ENCODE data around the gene CHCHD3. TPM values are rescaled to one million over a fixed set of nuclear protein-coding genes. Genes with fewer than 3 reads are reported as not detected.

The CHCHD3 gene
- total RNA-seq, 3 donors from 2014 or later: 52.1 to 59.4 (median 53.1) TPM

DNA sequence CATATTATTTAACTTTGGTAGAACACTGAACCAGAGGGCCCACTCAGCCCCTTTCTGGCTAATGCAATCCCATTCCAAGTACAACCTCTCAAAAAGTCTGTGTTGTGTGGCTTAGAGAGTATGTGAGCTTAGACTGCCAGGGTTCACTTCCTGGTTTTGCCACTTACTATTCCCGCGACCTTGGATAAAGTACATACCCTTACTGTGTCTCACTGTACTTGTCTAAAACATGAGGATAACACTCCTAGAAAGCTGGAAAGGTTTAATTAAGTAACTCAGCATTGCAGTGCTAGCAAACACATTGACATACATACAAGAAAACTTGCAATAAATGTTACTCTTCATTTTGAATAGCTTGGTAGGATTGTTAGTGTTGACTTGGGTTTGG, 215.8 kb downstream of the CHCHD3 start:
- Histone ChIP-seq H3K4me1 (no peaks in the 10 kb centered on the region), H3K4me3 (no peak overlapping the region), H3K27ac (no peak overlapping the region), H3K27me3 (no peaks in the 10 kb centered on the region), H3K36me3 (no peaks in the 10 kb centered on the region), H3K9me3 (no peaks in the 10 kb centered on the region)
- DNase-seq (ENCODE audit: low spot score in 2 of 2): no peak
- TF ChIP-seq POLR2AphosphoS5 (IDR thresholded peaks at IDR 0.05) (no peak), POLR2A (IDR thresholded peaks at IDR 0.05) (no peak)
- TF ChIP-seq, protein P1, sequence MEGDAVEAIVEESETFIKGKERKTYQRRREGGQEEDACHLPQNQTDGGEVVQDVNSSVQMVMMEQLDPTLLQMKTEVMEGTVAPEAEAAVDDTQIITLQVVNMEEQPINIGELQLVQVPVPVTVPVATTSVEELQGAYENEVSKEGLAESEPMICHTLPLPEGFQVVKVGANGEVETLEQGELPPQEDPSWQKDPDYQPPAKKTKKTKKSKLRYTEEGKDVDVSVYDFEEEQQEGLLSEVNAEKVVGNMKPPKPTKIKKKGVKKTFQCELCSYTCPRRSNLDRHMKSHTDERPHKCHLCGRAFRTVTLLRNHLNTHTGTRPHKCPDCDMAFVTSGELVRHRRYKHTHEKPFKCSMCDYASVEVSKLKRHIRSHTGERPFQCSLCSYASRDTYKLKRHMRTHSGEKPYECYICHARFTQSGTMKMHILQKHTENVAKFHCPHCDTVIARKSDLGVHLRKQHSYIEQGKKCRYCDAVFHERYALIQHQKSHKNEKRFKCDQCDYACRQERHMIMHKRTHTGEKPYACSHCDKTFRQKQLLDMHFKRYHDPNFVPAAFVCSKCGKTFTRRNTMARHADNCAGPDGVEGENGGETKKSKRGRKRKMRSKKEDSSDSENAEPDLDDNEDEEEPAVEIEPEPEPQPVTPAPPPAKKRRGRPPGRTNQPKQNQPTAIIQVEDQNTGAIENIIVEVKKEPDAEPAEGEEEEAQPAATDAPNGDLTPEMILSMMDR (IDR thresholded peaks at IDR 0.05): no peak
- intact Hi-C loops (cut with DNase I; ENCODE audit: low total_unique reads): no loop called here

DNA sequence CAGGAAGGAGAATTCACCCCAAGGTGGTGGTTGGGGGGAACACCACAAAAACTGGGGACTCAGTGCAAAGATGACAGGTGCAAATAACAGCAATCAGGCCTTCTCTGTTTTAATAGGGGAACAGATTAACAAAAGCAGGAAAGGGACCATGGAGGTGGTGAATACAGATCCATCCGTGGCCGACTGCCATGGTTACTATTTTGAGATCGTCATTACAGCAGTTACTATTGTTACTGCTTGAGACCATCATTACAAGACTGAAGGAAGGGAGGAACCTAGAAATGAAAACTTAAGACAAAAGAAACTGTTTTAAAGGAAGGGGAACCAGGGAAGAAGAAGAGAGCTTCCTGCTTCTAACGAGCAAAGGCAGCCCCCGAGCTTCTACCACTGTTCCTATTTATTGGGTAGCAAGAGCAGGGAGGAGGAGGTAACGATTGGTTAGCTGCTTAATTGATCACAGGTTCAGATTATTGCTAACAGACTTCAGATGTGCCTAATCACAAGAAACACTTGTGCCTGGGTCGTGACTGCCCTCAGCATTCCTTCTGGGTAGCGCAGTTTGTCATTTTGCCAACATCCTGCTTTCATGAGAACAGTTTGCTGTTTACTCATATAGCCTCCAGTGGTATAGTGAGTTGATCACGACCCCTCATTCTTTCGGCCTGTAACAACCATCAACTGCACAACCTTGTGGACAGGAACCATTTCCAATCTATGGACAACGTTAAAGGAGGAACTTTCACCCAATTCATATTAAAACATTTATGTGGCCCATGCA, 216.3 kb downstream of the CHCHD3 start:
- intact Hi-C loops (cut with DNase I; ENCODE audit: low total_unique reads): no loop called here
- DNase-seq (ENCODE audit: low spot score in 2 of 2): no peak
- Histone ChIP-seq H3K4me1 (no peaks in the 10 kb centered on the region), H3K4me3 (no peak overlapping the region), H3K9me3 (no peaks in the 10 kb centered on the region), H3K36me3 (no peaks in the 10 kb centered on the region), H3K27me3 (no peaks in the 10 kb centered on the region), H3K27ac (no peak overlapping the region)
- TF ChIP-seq, protein P1 (IDR thresholded peaks at IDR 0.05): no peak
- TF ChIP-seq POLR2AphosphoS5 (IDR thresholded peaks at IDR 0.05): no peak
- TF ChIP-seq POLR2A (IDR thresholded peaks at IDR 0.05): no peak

DNA sequence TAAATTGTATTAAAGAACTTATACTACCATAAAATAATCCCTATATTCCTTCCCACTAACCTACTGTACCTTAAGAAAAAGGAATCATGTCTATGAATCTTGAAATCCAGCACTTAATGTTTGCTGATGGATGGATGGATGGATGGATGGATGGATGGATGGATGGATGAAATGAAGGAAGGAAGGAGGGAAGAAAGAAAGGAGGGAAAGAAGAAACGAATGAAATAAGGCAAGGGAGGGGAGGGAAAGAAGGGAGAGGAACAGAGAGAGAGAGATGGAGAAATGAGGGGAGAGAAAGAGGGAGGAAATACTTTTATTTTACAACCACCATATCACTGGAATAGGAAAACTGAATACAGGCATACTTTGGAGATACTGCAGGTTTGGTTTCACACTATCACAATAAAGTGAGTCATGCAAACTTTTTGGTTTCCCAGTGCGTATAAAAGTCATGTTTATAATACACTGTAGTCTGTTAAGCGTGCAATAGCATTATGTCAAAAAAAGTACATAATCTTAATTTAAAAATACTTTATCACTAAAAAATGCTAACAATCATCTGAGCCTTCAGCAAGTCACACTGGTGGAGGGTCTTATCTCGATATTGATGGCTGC, 219.8 kb downstream of the CHCHD3 start:
- no peaks in the 10 kb centered on the region for H3K4me1 ChIP-seq
- intact Hi-C loops (cut with DNase I; ENCODE audit: low total_unique reads): no loop called here
- no peaks in the 10 kb centered on the region for H3K27me3 ChIP-seq
- H3K27ac ChIP-seq: no peak overlapping the region
- H3K4me3 ChIP-seq: no peak overlapping the region
- no peaks in the 10 kb centered on the region for H3K36me3 ChIP-seq
- no peak for DNase-seq (ENCODE audit: low spot score in 2 of 2)
- no peaks in the 10 kb centered on the region for H3K9me3 ChIP-seq
- no peak for TF ChIP-seq POLR2AphosphoS5 (IDR thresholded peaks at IDR 0.05)
- TF ChIP-seq POLR2A (IDR thresholded peaks at IDR 0.05): no peak

DNA sequence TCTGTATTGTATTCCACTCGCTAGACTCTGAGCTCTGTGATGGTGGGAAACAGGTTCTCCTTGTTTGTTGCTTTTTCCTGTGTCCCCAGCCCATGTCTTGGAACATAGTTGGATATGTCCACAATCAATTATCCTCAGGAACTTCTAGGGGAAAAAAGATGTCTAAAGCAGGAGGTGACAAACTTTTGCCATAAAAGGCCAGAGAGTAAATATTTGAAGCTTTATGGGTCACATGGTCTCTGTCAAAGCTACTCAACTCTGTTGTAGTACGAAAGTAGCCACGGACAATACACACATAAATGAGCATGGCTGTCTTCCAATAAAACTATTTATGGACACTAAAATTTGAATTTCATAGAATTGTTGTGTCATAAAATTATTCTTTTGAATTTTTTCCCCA, 220.5 kb downstream of the CHCHD3 start:
- Histone ChIP-seq H3K36me3 (no peaks in the 10 kb centered on the region), H3K9me3 (no peaks in the 10 kb centered on the region), H3K4me1 (no peaks in the 10 kb centered on the region), H3K27me3 (no peaks in the 10 kb centered on the region), H3K27ac (no peak overlapping the region), H3K4me3 (no peak overlapping the region)
- DNase-seq (ENCODE audit: low spot score in 2 of 2): no peak
- no peak for TF ChIP-seq POLR2AphosphoS5 (IDR thresholded peaks at IDR 0.05)
- TF ChIP-seq POLR2A (IDR thresholded peaks at IDR 0.05): no peak
- intact Hi-C loops (cut with DNase I; ENCODE audit: low total_unique reads): no loop called here

DNA sequence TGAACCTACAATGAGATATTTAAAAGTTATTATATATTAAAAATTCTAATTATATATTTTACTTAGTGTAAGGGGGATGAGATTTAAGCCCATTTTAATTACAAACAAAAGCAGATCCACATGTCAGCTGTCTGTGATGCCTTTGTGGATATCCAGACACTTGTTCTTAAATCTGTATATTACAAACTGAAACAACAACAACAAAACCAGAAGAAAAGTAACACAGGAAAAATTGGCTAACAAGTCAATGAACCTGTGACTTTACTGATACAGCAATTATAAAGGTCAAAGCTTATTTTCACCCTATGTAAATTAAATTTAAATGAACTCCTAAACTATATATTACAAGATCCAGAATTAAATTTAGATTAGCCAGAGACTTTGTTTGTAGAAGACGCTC, 222.7 kb downstream of the CHCHD3 start:
- no peaks in the 10 kb centered on the region for H3K4me1 ChIP-seq
- TF ChIP-seq POLR2AphosphoS5 (IDR thresholded peaks at IDR 0.05): no peak
- TF ChIP-seq, protein P1 (IDR thresholded peaks at IDR 0.05): no peak
- no peak for TF ChIP-seq POLR2A (IDR thresholded peaks at IDR 0.05)

DNA sequence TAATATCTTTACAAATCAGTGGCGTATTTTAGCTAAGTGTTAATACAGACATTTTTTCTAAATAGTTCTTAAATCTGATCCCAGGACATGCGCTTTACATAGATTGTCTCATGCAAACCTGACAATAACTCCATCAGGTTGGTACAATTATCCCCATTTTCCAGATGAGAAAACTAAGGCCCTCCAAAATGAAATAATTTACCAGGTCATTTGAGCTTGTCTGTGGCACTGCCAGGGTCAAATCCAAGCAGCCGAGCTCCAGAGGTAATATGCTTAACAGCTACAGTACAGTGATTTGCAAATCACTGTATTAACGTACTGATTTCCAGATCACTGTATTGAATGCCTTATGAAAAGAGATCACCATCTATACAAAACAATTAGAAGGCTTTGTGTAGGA, 223.1 kb downstream of the CHCHD3 start:
- intact Hi-C loops (cut with DNase I; ENCODE audit: low total_unique reads): no loop called here
- H3K27ac ChIP-seq: no peak overlapping the region
- H3K4me1 ChIP-seq: no peaks in the 10 kb centered on the region
- no peaks in the 10 kb centered on the region for H3K9me3 ChIP-seq
- H3K36me3 ChIP-seq: no peaks in the 10 kb centered on the region
- no peak overlapping the region for H3K4me3 ChIP-seq
- no peak for TF ChIP-seq POLR2A (IDR thresholded peaks at IDR 0.05)
- TF ChIP-seq, protein P1 (IDR thresholded peaks at IDR 0.05): no peak
- no peak for TF ChIP-seq POLR2AphosphoS5 (IDR thresholded peaks at IDR 0.05)
- no peak for DNase-seq (ENCODE audit: low spot score in 2 of 2)
- no peaks in the 10 kb centered on the region for H3K27me3 ChIP-seq

More for the DNA sequence above, 222.7 kb downstream of the CHCHD3 start:
- Histone ChIP-seq H3K9me3 (no peaks in the 10 kb centered on the region), H3K27me3 (no peaks in the 10 kb centered on the region), H3K4me3 (no peak overlapping the region), H3K36me3 (no peaks in the 10 kb centered on the region), H3K27ac (no peak overlapping the region)
- intact Hi-C loops (cut with DNase I; ENCODE audit: low total_unique reads): no loop called here
- DNase-seq (ENCODE audit: low spot score in 2 of 2): no peak

Measured in breast epithelium (tissue), 4 donors.